ENCODE data around the gene PLK1. TPM values are rescaled to one million over a fixed set of nuclear protein-coding genes. Genes with fewer than 3 reads are reported as not detected.
"Not testable (repeated sequence)": the region's sequence is repeated elsewhere in the genome, so short reads cannot be mapped to it uniquely, and the experiment has no call there.

Gene PLK1
- total RNA-seq, 1 donor from 2014 or later: 45.7 TPM

- H3K9me3 Mint-ChIP-seq: peaks cover 14% of the 10 kb centered on the region
Observed at GRCh38 chr16:23706439-23706838, 27.8 kb downstream of the PLK1 start.

GRCh38 chr16:23709536-23709935 lies 30.8 kb downstream of the PLK1 start:
- Mint-ChIP-seq H3K9me3 (peaks cover 9% of the 10 kb centered on the region), H3K27me3 (peaks cover 21% of the 10 kb centered on the region), H3K4me1 (no peaks in the 10 kb centered on the region), H3K36me3 (ENCODE audit: low read depth) (no peaks in the 10 kb centered on the region), H3K4me3 (no peak overlapping the region), H3K27ac (no peak overlapping the region)
- no peak for DNase-seq
- intact Hi-C loops (cut with micrococcal nuclease): no loop called here

More at GRCh38 chr16:23706439-23706838, 27.8 kb downstream of the PLK1 start:
- DNase-seq: no peak
- H3K36me3 Mint-ChIP-seq (ENCODE audit: low read depth): no peaks in the 10 kb centered on the region
- peaks cover 3% of the 10 kb centered on the region for H3K27me3 Mint-ChIP-seq
- H3K27ac Mint-ChIP-seq: no peak overlapping the region
- no peak overlapping the region for H3K4me3 Mint-ChIP-seq
- intact Hi-C loops (cut with micrococcal nuclease): no loop called here
- no peaks in the 10 kb centered on the region for H3K4me1 Mint-ChIP-seq

- H3K27ac Mint-ChIP-seq: no peak overlapping the region
Observed at GRCh38 chr16:23710008-23710407, 31.3 kb downstream of the PLK1 start.

GRCh38 chr16:23710504-23710903 lies 31.8 kb downstream of the PLK1 start:
- no peaks in the 10 kb centered on the region for H3K36me3 Mint-ChIP-seq (ENCODE audit: low read depth)
- intact Hi-C loops (cut with micrococcal nuclease): no loop called here

More at GRCh38 chr16:23710008-23710407, 31.3 kb downstream of the PLK1 start:
- H3K9me3 Mint-ChIP-seq: peaks cover 9% of the 10 kb centered on the region
- no peak for DNase-seq
- no peak overlapping the region for H3K4me3 Mint-ChIP-seq
- H3K4me1 Mint-ChIP-seq: no peaks in the 10 kb centered on the region
- intact Hi-C loops (cut with micrococcal nuclease): no loop called here
- no peaks in the 10 kb centered on the region for H3K36me3 Mint-ChIP-seq (ENCODE audit: low read depth)
- H3K27me3 Mint-ChIP-seq: peaks cover 24% of the 10 kb centered on the region

GRCh38 chr16:23711785-23712184 lies 33.1 kb downstream of the PLK1 start:
- Mint-ChIP-seq H3K9me3 (peaks cover 9% of the 10 kb centered on the region), H3K4me1 (no peaks in the 10 kb centered on the region)
- intact Hi-C loops (cut with micrococcal nuclease): no loop called here

More at GRCh38 chr16:23710504-23710903, 31.8 kb downstream of the PLK1 start:
- H3K4me3 Mint-ChIP-seq: no peak overlapping the region
- peaks cover 9% of the 10 kb centered on the region for H3K9me3 Mint-ChIP-seq
- peaks cover 25% of the 10 kb centered on the region for H3K27me3 Mint-ChIP-seq
- no peak overlapping the region for H3K27ac Mint-ChIP-seq
- H3K4me1 Mint-ChIP-seq: no peaks in the 10 kb centered on the region
- DNase-seq: no peak

GRCh38 chr16:23712976-23713375 lies 34.3 kb downstream of the PLK1 start, which contains the start of gene ERN2:
Gene ERN2 (minus strand): TSS chr16:23713222. CDS start chr16:23713187, 35 bp downstream.
- H3K36me3 Mint-ChIP-seq (ENCODE audit: low read depth): no peaks in the 10 kb centered on the region
- DNase-seq: no peak
- no peak within 1 kb of the TSS for H3K4me3 Mint-ChIP-seq
- H3K27me3 Mint-ChIP-seq: peaks cover 36% of the 10 kb centered on the region
- intact Hi-C loops (cut with micrococcal nuclease): no loop called here
- no peak within 1 kb of the TSS for H3K27ac Mint-ChIP-seq
- peaks cover 9% of the 10 kb centered on the region for H3K9me3 Mint-ChIP-seq
- no peaks in the 10 kb centered on the region for H3K4me1 Mint-ChIP-seq

More at GRCh38 chr16:23711785-23712184, 33.1 kb downstream of the PLK1 start:
- H3K36me3 Mint-ChIP-seq (ENCODE audit: low read depth): no peaks in the 10 kb centered on the region
- H3K27me3 Mint-ChIP-seq: peaks cover 30% of the 10 kb centered on the region
- H3K4me3 Mint-ChIP-seq: no peak overlapping the region
- no peak for DNase-seq
- H3K27ac Mint-ChIP-seq: no peak overlapping the region

GRCh38 chr16:23716484-23716883 lies 37.8 kb downstream of the PLK1 start:
- no peak for DNase-seq
- intact Hi-C loops (cut with micrococcal nuclease): no loop called here
- H3K27me3 Mint-ChIP-seq: peaks cover 42% of the 10 kb centered on the region
- H3K27ac Mint-ChIP-seq: no peak overlapping the region
- no peaks in the 10 kb centered on the region for H3K4me1 Mint-ChIP-seq
- no peaks in the 10 kb centered on the region for H3K36me3 Mint-ChIP-seq (ENCODE audit: low read depth)
- H3K4me3 Mint-ChIP-seq: no peak overlapping the region
- H3K9me3 Mint-ChIP-seq: no peaks in the 10 kb centered on the region

- H3K27ac Mint-ChIP-seq; intact Hi-C loops (cut with micrococcal nuclease); H3K9me3 Mint-ChIP-seq; H3K4me1 Mint-ChIP-seq; H3K36me3 Mint-ChIP-seq (ENCODE audit: low read depth); DNase-seq; H3K4me3 Mint-ChIP-seq: not testable (repeated sequence)
- peaks cover 16% of the 10 kb centered on the region for H3K27me3 Mint-ChIP-seq
Observed at GRCh38 chr16:23722613-23723240, 44.0 kb downstream of the PLK1 start.

- H3K4me1 Mint-ChIP-seq: peaks cover 2% of the 10 kb centered on the region
- no peak overlapping the region for H3K27ac Mint-ChIP-seq
- H3K4me3 Mint-ChIP-seq: no peak overlapping the region
- H3K36me3 Mint-ChIP-seq (ENCODE audit: low read depth): no peaks in the 10 kb centered on the region
- intact Hi-C loops (cut with micrococcal nuclease): no loop called here
- no peaks in the 10 kb centered on the region for H3K9me3 Mint-ChIP-seq
- H3K27me3 Mint-ChIP-seq: peaks cover 9% of the 10 kb centered on the region
- DNase-seq: no peak
Observed at GRCh38 chr16:23724096-23724784, 45.6 kb downstream of the PLK1 start.

- intact Hi-C loops (cut with micrococcal nuclease): no loop called here
- H3K27ac Mint-ChIP-seq: no peak overlapping the region
- H3K9me3 Mint-ChIP-seq: no peaks in the 10 kb centered on the region
- DNase-seq: no peak
- no peak overlapping the region for H3K4me3 Mint-ChIP-seq
- no peaks in the 10 kb centered on the region for H3K36me3 Mint-ChIP-seq (ENCODE audit: low read depth)
- peaks cover 2% of the 10 kb centered on the region for H3K4me1 Mint-ChIP-seq
- peaks cover 11% of the 10 kb centered on the region for H3K27me3 Mint-ChIP-seq
Observed at GRCh38 chr16:23724785-23725131, 46.1 kb downstream of the PLK1 start.

GRCh38 chr16:23726710-23727109 lies 48.0 kb downstream of the PLK1 start:
- H3K9me3 Mint-ChIP-seq: no peaks in the 10 kb centered on the region
- no peak overlapping the region for H3K27ac Mint-ChIP-seq
- H3K4me3 Mint-ChIP-seq: no peak overlapping the region
- intact Hi-C loops (cut with micrococcal nuclease): no loop called here
- peaks cover 13% of the 10 kb centered on the region for H3K27me3 Mint-ChIP-seq
- no peak for DNase-seq
- no peaks in the 10 kb centered on the region for H3K36me3 Mint-ChIP-seq (ENCODE audit: low read depth)
- H3K4me1 Mint-ChIP-seq: peaks cover 2% of the 10 kb centered on the region

GRCh38 chr16:23728112-23728477 lies 49.4 kb downstream of the PLK1 start:
- intact Hi-C loops (cut with micrococcal nuclease): no loop called here
- H3K27ac Mint-ChIP-seq: no peak overlapping the region
- H3K9me3 Mint-ChIP-seq: no peaks in the 10 kb centered on the region
- no peak overlapping the region for H3K4me3 Mint-ChIP-seq
- H3K4me1 Mint-ChIP-seq: peaks cover 2% of the 10 kb centered on the region
- peaks cover 12% of the 10 kb centered on the region for H3K27me3 Mint-ChIP-seq
- no peaks in the 10 kb centered on the region for H3K36me3 Mint-ChIP-seq (ENCODE audit: low read depth)
- no peak for DNase-seq

GRCh38 chr16:23729503-23730424 lies 51.1 kb downstream of the PLK1 start:
- H3K27me3 Mint-ChIP-seq: peaks cover 9% of the 10 kb centered on the region
- intact Hi-C loops (cut with micrococcal nuclease): no loop called here
- peaks cover 2% of the 10 kb centered on the region for H3K4me1 Mint-ChIP-seq
- no peaks in the 10 kb centered on the region for H3K36me3 Mint-ChIP-seq (ENCODE audit: low read depth)
- H3K27ac Mint-ChIP-seq: no peak overlapping the region
- no peaks in the 10 kb centered on the region for H3K9me3 Mint-ChIP-seq
- no peak overlapping the region for H3K4me3 Mint-ChIP-seq
- DNase-seq: no peak

Data from activated CD4-positive, alpha-beta T cell treated with anti-CD3 and anti-CD28 coated beads, Interleukin-2, amount 10 ng/mL, durations not matched to agents 24 days and 14 days (primary cell).